ENCODE results near the gene AKT2.

DNA sequence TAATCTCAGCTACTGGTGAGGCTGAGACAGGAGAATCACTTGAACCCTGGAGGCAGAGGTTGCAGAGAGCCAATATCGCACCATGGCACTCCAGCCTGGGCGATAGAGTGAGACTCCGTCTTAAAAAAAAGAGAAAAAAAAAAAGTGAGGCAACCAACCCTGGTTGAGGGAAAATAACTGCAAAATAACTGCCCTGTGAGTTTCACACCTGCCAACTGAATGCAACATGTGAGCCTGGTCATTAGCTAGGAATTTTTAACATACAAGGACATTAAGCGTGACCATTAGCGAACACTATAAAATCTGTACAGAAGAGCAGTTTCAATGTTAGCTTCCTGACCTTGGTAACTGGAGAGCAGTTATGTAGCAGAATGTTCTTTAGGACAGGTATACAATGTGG, 56.3 kb downstream of the AKT2 start:
- TF ChIP-seq, protein P1, sequence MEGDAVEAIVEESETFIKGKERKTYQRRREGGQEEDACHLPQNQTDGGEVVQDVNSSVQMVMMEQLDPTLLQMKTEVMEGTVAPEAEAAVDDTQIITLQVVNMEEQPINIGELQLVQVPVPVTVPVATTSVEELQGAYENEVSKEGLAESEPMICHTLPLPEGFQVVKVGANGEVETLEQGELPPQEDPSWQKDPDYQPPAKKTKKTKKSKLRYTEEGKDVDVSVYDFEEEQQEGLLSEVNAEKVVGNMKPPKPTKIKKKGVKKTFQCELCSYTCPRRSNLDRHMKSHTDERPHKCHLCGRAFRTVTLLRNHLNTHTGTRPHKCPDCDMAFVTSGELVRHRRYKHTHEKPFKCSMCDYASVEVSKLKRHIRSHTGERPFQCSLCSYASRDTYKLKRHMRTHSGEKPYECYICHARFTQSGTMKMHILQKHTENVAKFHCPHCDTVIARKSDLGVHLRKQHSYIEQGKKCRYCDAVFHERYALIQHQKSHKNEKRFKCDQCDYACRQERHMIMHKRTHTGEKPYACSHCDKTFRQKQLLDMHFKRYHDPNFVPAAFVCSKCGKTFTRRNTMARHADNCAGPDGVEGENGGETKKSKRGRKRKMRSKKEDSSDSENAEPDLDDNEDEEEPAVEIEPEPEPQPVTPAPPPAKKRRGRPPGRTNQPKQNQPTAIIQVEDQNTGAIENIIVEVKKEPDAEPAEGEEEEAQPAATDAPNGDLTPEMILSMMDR (IDR thresholded peaks at IDR 0.05; ENCODE audit: poor library complexity, severe bottlenecking) = no peak
- no peak for TF ChIP-seq EZH2 (IDR thresholded peaks at IDR 0.05; ENCODE audit: borderline replicate concordance, insufficient read depth, low read length, poor library complexity, severe bottlenecking)
- TF ChIP-seq TAF1 (IDR thresholded peaks at IDR 0.05; ENCODE audit: low read depth) = no peak
- no peak for TF ChIP-seq RAD21 (conservative IDR thresholded peaks at IDR 0.05)
- no peak for TF ChIP-seq POLR2AphosphoS5 (IDR thresholded peaks at IDR 0.05)

Data from neural cell (in vitro differentiated cells).